Cardiac septum (tissue), 1 donor: ENCODE measurements around the gene SGK2. TPM values are rescaled to one million over a fixed set of nuclear protein-coding genes. Genes with fewer than 3 reads are reported as not detected.
A peak's percentile ranks its signal among the peaks of the same experiment; 100 is the strongest.

Source experiments
- DNase-seq: peaks from one replicate; pipeline ENCODE4 v3.0.0-alpha.2; 2020; ENCODE audit warnings: low spot score
- intact Hi-C: fragments of 100-400 bp; cut with DNase I; formaldehyde crosslinking; loops from one replicate; pipeline ENCODE4 v1.14.0; 2022
- long read RNA-seq: library from polyadenylated mRNA; unstranded; transcript quantifications from one replicate; pipeline ENCODE4 v2.0.0, GENCODE V29; 2021
- total RNA-seq: library from RNA; stranded (reverse); fragmentation: NEBNext Ultra II Directional; extraction: Animal tissue kit (Norgen Biotek cat#: 25700); gene quantifications from one replicate; pipeline ENCODE4 v1.2.1, GENCODE V29; 2021
- donor health status: DM: no; HTN: no; CAD: no.

Gene SGK2
- 0.70 TPM for total RNA-seq
- long read RNA-seq = 0 reads

DNA sequence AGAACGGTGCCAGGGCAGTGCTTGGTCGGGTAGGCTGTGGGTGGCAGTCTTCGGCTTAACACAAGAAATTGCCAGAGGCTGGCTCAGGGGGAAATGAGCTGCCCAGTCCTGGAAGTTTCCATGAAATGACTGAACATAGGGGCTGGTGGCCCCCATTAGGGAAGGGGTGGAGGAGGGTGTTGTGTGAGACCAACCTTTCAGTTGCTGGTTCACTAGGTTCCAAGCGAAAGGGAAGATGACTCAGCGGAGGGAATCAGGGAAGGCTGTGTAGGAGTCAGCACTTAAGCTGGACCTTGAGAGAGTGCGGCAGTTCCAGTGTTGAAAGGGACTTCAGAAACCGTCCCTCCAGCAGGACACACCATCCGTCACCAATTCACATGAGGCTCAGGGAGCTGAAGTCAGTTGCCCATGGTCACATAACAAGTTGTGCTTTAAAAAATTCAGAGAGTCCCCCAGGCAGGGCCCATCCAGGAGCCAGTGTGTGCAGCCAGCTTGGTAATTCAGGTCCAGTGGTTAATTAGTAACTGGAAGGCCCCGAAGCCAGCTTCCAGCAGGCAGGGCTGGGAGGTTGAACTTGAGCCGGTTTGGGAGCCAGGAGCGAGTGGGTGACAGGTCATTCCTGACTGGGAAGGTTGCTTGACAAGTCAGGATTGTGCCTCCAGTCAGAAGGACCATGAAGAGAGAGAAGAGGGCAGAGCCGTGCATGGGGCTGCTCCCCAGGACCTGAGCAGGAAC lies at the start of gene SGK2:
SGK2 (plus strand) TSS at position 616 of the 735 bp plus-strand sequence. CDS start 7,469 bp downstream, outside the sequence.
- peak; percentile 65 for DNase-seq
- intact Hi-C loops = no loop called here

DNA sequence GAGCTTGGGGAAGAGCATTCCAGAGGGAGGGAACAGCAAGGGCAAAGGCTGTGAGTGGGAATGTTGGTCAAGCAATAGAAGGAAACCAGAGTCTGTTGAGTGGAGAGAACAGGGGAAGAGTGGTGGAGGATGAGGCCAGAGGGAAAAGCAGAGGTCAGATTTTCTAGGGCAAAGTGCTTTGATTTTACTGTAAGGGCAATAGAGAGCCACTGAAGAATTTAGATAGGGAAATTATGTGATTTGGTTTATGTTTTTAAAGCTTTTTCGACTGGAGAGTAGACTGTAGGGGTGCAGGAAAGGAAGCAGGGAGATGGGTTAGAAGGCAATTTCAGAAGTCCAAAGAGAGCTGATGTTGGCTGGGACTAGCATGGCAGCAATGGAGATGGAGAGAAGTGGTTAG lies 46.9 kb upstream of the SGK2 start:
- intact Hi-C loops = no loop called here
- no peak for DNase-seq

DNA sequence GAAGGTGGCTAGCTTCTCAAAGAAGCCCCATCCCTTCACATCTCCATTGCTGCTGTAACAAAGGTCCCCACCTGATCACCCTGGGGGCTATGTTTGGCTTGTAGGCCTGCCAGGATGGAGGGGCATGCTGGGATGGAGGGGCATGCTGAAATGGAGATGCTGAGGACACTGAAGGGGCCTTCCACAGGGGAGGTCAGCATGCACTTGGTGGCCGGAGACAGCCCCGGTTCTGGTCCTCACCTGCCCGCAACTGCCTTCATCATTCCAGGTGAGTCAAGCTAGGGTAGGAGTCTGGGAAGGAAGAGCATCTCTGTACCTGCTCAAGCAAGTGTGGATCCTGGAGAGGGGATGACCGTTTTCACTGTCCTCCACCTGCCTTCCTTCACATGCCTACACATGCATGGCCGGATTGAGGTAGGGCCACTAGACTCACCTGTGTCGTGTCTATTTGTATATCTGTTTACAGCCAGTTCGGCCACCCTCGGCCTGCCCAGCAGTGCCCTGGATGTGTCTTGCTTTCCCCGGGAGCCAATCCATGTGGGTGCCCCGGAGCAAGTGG lies 45.4 kb upstream of the SGK2 start:
- intact Hi-C loops = no loop called here
- DNase-seq = peak; percentile 60

DNA sequence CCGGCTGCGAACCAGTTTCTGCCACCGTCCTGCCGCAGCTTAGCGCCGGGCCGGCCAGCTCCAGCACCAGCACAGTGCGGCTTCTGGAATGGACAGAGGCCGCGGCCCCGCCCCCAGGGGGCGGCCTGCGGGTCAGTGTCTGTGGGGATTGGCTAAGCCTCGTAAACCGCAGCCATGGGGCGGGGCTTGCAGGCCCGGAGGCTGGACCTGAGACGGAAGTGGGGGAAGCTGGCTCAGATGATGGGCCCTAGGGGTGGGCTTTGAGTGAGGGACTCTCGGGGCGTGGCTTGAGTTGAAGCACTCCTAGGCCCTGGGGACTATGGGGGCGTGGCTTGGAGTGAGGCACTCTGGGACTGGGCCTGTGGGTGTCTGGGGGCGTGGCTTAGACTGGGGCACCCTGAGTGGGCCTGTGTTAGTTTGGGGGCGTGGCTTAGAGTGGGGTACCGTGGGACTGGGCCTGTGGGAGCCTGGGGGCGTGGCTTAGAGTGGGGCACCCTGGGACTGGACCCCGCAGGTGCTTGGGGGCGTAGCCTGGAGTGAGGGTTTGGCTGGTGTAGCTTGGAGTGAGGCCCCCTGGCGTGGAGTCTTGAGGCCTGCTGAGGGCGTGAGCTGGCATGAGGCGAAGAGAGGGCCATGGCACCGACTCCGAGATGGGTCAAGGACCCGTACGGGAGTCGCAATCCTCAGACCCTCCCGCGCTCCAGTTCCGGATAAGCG lies 44.7 kb upstream of the SGK2 start:
- peak; percentile 96 for DNase-seq
- intact Hi-C loops = no loop called here

DNA sequence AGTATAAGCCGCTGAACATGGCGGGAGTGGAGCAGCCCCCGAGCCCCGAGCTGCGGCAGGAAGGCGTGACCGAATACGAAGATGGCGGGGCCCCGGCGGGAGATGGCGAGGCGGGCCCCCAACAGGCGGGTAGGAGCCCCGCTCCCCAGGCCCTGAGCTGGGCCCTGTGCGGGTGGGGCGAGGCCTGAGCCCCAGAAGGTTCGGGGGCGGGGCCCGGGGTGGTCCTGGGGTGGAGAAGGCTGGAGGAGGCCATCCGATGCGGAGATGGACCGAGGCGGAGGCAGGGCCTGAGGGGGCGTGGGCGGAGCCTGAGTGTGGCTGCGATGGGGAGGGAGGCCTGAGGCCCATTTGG lies 44.2 kb upstream of the SGK2 start:
- intact Hi-C loops = no loop called here
- no peak for DNase-seq

DNA sequence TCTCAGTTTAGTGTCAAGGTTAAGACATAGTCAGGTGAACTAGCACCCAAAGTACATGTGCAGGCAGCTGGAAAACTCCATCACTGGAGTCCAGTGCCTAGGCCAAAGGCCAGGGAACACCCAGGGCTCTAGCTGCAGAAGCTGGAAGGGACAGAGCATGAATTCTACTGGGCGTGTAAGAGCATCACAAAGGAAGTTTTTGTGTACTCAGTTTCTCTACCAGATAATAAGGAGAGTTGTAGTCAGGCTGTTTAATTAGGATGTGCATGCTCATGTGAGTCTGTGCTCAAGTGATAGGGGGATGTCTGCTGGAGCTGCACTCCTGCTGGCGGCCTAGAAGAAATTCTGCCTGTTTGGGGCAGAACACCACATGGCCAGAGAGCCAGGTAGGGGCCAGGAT lies 43.2 kb upstream of the SGK2 start:
- intact Hi-C loops = no loop called here
- no peak for DNase-seq

DNA sequence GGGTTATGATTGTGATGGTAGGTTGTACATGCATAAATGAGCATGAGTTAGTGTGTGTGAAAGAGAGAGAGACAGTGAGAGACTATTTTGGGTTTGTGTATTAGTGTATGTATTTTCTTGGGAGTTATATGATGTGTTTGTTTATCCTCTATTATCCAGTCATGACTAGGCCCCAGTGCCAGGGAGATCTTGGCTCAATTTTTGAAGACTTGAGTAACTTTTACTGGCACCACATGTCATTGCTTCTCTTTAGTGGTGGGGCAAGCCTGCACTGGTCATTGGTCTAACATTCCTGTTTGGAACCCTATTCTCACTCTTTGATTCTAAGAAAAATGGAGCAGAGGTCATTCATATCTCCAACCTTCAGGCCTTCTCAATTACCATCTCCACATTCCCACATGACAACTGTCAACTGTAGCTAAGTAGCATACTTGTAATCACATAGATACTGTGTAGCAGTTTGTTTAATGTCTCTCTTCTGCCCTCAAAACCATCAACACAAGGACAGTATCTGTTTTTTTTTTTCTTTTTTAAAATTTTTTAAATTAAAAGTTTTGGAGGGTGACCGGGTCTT lies 42.5 kb upstream of the SGK2 start:
- DNase-seq = no peak
- intact Hi-C loops = no loop called here

DNA sequence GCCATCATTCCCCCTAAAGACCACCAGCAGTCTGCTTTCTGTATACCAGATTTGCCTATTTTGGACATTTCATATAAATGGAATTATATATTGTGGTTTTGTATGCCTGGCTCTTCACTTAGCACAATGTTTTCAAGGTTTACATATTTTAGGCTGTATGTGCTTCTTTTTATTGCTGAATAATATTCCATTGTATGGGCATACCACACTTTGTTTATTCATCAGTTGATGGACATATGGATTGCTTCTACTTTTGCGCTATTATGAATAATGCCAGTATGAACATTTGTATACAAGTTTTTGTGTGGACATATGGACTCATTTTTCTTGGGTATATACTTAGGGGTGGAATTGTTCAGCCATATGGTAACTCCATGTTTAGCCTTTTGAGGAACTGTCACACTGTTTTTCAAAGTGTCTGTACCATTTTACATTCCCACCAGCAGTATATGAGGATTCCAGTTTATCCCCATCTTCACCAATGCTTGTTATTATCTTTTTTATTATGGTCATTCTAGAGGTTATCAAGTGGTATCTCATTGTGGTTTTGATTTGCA lies 38.7 kb upstream of the SGK2 start:
- intact Hi-C loops = no loop called here
- no peak for DNase-seq

DNA sequence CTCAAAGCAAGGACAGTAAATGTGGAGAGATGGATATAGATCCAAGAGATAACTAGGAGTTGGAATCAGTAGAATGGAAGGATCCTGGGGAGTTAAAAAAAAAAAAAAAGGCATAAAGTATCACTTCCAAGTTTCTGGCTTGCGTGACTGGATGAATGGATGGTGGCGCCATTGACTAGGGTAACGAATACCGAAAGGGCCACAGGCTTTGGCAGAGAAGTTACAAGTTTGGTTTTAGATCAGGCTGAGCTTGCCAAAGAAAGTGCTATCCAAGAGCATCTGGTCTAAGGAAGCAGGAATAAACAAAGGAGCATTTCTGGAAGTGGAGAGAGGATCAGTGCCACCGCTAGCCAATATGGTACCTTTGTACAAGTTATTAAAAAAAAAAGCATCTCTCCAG lies 33.8 kb upstream of the SGK2 start:
- intact Hi-C loops = no loop called here

DNA sequence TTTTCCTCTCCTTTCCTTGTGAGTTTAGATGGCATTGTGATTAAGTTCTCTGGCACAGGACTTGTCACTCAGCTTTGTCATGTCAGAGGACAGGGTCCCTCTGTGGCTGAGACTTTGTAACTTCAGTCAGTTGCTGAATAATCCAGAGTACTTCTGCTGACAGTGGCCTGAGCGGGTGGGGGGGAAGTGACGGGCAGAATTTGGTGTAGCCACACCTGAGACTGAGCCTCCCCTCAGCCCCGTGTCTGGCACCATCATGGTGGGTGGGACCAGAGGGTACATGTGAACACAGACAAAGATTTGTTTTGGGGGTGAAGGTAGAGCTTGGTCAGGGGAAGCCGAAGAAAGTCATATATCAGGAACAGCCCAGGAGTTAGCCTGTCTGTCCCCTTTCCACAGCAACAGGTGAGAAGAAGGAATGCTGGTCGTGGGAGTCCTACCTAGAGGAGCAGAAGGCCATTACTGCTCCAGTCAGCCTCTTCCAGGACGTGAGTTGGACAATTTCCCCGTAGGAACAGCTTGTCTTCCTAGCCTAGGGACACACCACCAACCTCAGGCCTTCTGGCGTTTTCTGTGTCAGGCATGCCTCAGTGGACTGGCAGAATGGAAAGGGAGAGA lies 30.5 kb upstream of the SGK2 start:
- intact Hi-C loops = no loop called here
- DNase-seq = peak; percentile 10

More for the DNA sequence above, 33.8 kb upstream of the SGK2 start:
- no peak for DNase-seq

DNA sequence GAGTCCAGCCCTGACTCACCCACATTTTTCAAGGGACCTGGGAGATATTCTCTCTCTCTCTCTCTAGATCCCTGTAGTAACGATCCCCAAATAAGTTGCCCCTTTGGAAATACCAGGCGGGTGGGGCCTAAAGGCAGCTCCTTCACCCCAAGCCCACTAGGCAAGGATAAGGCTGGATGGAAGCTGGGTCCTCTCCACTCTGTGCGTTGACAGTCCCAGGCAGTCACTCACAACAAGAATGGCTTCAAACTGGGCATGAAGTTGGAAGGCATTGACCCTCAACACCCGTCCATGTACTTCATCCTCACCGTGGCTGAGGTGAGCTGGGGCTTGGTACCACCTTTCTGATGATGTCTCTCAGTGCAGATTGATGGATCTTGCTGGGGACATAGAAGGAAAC lies 29.8 kb upstream of the SGK2 start:
- peak; percentile 55 for DNase-seq
- intact Hi-C loops = no loop called here

DNA sequence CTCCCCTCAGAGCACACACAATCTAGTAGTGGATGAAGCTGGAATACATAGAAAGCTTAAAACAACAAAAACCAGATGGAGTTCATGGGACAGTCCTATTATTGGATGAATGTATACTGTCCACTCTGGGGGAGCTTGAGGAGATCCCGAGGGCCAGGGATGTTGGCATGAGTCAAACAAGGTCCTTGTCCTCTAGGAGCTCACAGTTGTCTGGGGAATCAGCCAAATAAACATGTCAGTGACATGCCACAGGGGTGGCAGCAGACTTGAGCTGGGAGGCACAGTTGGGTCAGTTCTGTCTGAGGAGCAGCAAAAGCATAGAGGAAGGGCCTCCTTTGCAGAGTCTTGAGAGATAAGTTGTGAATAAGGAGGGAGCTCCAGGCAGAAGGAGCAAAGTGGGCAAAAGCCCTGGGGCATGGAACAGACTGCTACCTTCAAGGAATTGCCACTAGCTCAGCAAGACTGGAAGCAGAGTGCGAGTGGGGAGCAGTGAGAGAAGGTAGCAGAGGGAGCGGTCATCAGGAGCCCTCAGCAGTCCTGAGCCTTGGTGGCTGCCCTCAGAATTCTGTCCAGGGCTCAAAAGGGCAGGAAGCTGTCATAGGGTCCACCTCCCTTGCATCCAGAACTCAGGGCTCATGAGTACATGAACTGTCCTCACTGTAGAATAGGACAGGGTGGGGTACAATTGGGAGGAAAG lies 29.2 kb upstream of the SGK2 start:
- intact Hi-C loops = no loop called here
- peak; percentile 31 for DNase-seq

DNA sequence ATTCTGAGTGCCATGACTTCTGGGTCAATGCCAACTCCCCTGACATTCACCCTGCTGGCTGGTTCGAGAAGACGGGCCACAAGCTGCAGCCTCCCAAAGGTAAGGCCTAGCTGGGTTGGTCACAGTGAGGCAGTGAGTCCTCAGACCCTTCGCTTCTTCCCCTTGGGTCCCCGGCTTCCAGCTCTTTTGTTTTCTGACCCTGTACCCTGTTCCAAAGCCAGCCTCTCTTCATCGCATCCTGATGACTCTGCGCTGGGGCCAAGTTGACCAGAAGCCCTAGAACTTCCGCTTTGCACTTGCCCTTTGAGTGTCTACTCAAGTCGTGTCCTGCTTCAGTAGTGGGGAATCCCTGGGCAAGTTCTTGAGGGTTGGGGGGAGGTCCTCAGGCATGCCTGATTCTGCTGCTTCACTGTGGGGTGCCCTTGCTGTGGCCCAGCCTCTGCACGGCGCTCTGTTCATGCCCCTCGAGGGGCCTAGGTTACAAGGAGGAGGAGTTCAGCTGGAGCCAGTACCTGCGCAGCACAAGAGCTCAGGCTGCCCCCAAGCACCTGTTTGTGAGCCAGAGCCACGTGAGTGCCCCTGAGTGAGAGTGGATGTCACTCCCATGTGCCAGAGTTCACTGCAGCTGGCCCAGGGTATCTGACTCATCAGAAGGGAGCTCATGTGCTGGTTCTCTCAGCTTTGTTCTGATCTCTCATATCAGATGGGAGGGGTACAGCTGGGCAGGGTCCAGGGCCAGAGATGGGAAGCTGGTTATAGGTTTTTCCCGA lies 28.3 kb upstream of the SGK2 start:
- intact Hi-C loops = no loop called here
- peak; percentile 68 for DNase-seq

DNA sequence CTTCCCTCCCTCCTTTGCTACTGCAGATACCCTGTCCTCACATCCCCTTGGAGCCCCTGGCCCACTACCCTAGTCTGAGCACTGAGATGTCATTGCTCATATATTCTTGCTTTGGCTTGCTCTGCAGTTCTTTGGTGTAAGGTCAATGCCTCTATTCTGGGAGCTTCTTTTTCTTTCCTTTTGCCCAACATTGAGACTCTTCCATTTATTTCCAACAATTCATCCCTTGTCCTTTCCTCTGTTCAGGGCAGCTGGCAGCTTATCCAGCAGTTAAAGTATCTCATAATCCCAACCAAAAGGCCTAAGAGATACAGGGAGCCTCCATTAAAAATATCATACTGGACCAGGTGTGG lies 27.8 kb upstream of the SGK2 start:
- DNase-seq = peak; percentile 26
- intact Hi-C loops = no loop called here

DNA sequence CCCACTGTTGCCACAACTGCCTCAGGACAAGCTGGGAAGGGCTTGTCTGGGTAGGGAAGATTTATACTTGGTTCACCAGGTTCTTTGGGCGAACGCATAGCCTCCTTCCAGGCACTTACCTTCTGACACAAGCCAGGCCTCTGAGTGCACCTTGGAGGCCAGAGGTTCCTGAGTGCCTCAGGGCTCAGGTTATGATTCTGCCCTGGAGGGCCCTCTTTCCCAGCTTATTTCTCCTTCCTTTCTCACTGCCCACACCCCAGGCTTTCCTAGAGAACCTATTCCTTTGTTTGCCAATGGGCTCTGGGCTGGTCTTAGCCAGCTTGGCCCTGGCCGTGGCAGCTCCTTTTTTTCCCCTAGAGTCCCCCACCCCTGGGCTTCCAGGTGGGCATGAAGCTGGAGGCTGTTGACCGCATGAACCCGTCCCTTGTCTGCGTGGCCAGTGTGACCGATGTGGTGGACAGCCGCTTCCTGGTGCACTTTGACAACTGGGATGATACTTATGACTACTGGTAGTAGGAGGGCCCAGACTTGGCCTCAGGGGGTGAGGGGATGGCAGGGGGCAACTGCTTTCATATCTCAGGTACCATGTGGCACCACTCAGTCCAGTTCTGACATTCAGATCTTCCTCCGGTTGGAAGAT lies 26.3 kb upstream of the SGK2 start:
- DNase-seq = no peak
- intact Hi-C loops = no loop called here

DNA sequence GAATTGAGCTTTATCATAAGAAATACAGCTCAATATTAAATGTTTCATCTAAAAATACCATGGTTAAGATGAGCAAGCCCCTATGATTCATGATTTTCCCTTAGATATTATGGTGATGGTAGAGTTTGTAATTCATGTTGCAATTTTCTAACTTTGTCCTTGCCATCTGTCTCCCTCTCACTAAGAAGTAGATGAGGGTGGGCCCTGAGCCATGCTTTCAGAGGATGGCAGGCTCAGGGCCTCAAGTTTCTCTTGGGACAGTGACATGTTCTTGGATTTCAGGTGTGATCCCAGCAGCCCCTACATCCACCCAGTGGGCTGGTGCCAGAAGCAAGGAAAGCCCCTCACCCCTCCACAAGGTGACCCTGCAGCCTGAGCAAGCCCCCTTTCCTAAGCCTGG lies 25.8 kb upstream of the SGK2 start:
- no peak for DNase-seq
- intact Hi-C loops = no loop called here

DNA sequence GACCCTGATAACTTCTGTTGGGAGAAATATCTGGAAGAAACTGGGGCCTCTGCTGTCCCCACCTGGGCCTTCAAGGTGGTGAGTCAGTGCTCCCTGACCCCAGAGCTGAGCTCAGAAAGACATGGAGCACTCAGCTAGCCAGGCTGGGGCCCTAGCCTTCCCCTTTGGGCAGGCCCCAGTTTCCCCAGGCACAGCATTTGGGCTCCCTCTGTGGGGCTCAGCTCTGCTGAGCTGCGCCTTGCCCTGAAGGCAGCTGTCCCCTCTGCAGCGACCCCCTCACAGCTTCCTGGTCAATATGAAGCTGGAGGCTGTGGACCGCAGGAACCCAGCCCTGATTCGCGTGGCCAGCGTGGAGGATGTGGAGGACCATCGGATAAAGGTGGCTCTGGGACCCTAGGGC lies 24.8 kb upstream of the SGK2 start:
- intact Hi-C loops = no loop called here
- no peak for DNase-seq

DNA sequence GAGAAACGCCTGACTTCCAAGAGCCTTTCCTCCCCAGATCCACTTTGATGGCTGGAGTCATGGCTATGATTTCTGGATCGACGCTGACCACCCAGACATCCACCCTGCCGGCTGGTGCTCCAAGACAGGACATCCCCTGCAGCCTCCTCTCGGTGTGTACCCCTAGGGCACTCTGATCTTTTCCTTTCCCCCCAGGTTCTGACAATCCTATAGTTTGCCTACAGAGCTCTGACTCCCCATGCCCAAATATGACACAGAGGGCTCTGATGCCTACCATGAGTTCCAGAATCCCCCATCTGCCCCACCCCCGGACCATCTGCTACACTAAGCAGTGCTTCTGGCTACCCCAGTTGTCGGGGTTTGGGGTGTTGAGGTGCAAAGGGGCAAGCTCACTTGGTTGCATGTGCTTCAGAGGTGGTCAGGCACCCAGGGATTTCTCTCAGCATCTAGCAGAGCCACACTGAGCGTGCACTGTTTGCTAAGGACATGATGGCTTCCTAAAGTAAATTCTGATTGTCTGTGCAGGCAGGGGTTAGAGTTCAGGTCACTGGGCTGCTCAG lies 24.0 kb upstream of the SGK2 start:
- intact Hi-C loops = loop anchor here (5.0 kb wide), 2 partner anchors 57 to 157 kb away; partner anchors contain the start of gene IFT52

More for the DNA sequence above, 24.0 kb upstream of the SGK2 start:
- no peak for DNase-seq
